Measurements from ENCODE around the gene SNX5. TPM values are rescaled to one million over a fixed set of nuclear protein-coding genes. Genes with fewer than 3 reads are reported as not detected.

Gene SNX5
- total RNA-seq (2022): 108 and 170 TPM in 2 replicates
- Bru-seq, nascent RNA: percentile 98 among the genes with signal in this experiment
- BruChase-seq, experiment 1, labeled RNA remaining after a 6-hour chase: percentile 91 among the genes with signal in this experiment
- percentile 97 among the genes with signal in this experiment for BruChase-seq, experiment 2, labeled RNA remaining after a 2-hour chase
- long read RNA-seq, transcript SNX5-214 (13 exons, 2,025 nt): minor isoform, 11 of 196 reads
- long read RNA-seq, transcript SNX5-212 (2 exons, 1,321 nt): minor isoform, 5 of 196 reads
- long read RNA-seq, transcript SNX5-201 (13 exons, 2,270 nt): minor isoform, 42 of 196 reads
- long read RNA-seq, transcript SNX5-202 (14 exons, 2,288 nt): major isoform, 82 of 196 reads
- long read RNA-seq, partial matches to known transcripts: 20 of 196 reads
- long read RNA-seq, other reads (novel, unspliced or antisense): 29 of 196 reads

GRCh38 chr20:17968366-17969277 is at the start of gene SNX5, which contains the start of gene MGME1:
Gene SNX5 (minus strand): TSS chr20:17968794. CDS start chr20:17968425, 369 bp downstream.
Gene MGME1 (plus strand): TSS chr20:17969018. CDS start chr20:17969860, 842 bp downstream.
- CTCF ChIA-PET: interaction anchor here (0.7 to 5.6 kb wide), 8 partner anchors 9 to 463 kb away, joined by 3 to 68 read pairs (median 7); partner anchors contain the start of gene DSTN
- Mint-ChIP-seq H3K9me3 (ENCODE audit: unreplicated experiment) (no peaks in the 10 kb centered on the region), H3K27me3 (ENCODE audit: insufficient read depth, unreplicated experiment) (no peaks in the 10 kb centered on the region), H3K36me3 (ENCODE audit: insufficient read depth, unreplicated experiment) (peaks cover 37% of the 10 kb centered on the region), H3K4me1 (ENCODE audit: insufficient read depth, unreplicated experiment) (peaks cover 39% of the 10 kb centered on the region), H3K27ac (ENCODE audit: low read depth, unreplicated experiment) (peak within 1 kb of the TSS; percentile 98), H3K4me3 (ENCODE audit: unreplicated experiment) (peak within 1 kb of the TSS; percentile 95)
- intact Hi-C loops (cut with micrococcal nuclease): no loop called here
- TF ChIP-seq CTCF (IDR thresholded peaks at IDR 0.05; ENCODE audit: unreplicated experiment): no peak
- POLR2A ChIA-PET: interaction anchor here (0.7 to 10.7 kb wide), 30 partner anchors 10 to 1960 kb away, joined by 3 to 167 read pairs (median 8); partner anchors contain the start of genes DSTN, KAT14, OVOL2 and PET117
- peak; percentile 99 for DNase-seq (ENCODE audit: unreplicated experiment)
- no TSS peak for BruUV-seq (replicated peaks)

GRCh38 chr20:18018100-18018499 is 49.5 kb upstream of the SNX5 start:
- CTCF ChIA-PET: interaction anchor here (0.7 to 1.4 kb wide), 4 partner anchors 11 to 659 kb away, joined by 3 to 6 read pairs (median 4); no protein-coding TSS in a partner anchor
- no peak overlapping the region for H3K4me3 Mint-ChIP-seq (ENCODE audit: unreplicated experiment)
- DNase-seq (ENCODE audit: unreplicated experiment): no peak
- no peaks in the 10 kb centered on the region for H3K9me3 Mint-ChIP-seq (ENCODE audit: unreplicated experiment)
- intact Hi-C loops (cut with micrococcal nuclease): no loop called here
- POLR2A ChIA-PET: interaction anchor here (0.5 kb wide), 1 partner anchor 1282 kb away, joined by 3 read pairs; no protein-coding TSS in a partner anchor
- H3K27me3 Mint-ChIP-seq (ENCODE audit: insufficient read depth, unreplicated experiment): no peaks in the 10 kb centered on the region
- H3K27ac Mint-ChIP-seq (ENCODE audit: low read depth, unreplicated experiment): no peak overlapping the region
- H3K36me3 Mint-ChIP-seq (ENCODE audit: insufficient read depth, unreplicated experiment): no peaks in the 10 kb centered on the region
- TF ChIP-seq CTCF (IDR thresholded peaks at IDR 0.05; ENCODE audit: unreplicated experiment): no peak
- no peaks in the 10 kb centered on the region for H3K4me1 Mint-ChIP-seq (ENCODE audit: insufficient read depth, unreplicated experiment)
- no TSS peak for BruUV-seq (replicated peaks)

- H3K27ac Mint-ChIP-seq (ENCODE audit: low read depth, unreplicated experiment): no peak overlapping the region
- CTCF ChIA-PET: interaction anchor here (0.7 to 1.1 kb wide), 2 partner anchors 15 to 176 kb away, joined by 3 to 4 read pairs; no protein-coding TSS in a partner anchor
- no TSS peak for BruUV-seq (replicated peaks)
- POLR2A ChIA-PET: no interaction called here
- H3K4me1 Mint-ChIP-seq (ENCODE audit: insufficient read depth, unreplicated experiment): no peaks in the 10 kb centered on the region
- no peaks in the 10 kb centered on the region for H3K9me3 Mint-ChIP-seq (ENCODE audit: unreplicated experiment)
- no peak overlapping the region for H3K4me3 Mint-ChIP-seq (ENCODE audit: unreplicated experiment)
- no peak for TF ChIP-seq CTCF (IDR thresholded peaks at IDR 0.05; ENCODE audit: unreplicated experiment)
- intact Hi-C loops (cut with micrococcal nuclease): no loop called here
- H3K27me3 Mint-ChIP-seq (ENCODE audit: insufficient read depth, unreplicated experiment): no peaks in the 10 kb centered on the region
- DNase-seq (ENCODE audit: unreplicated experiment): no peak
- H3K36me3 Mint-ChIP-seq (ENCODE audit: insufficient read depth, unreplicated experiment): no peaks in the 10 kb centered on the region
Observed at GRCh38 chr20:18016772-18017171, 48.2 kb upstream of the SNX5 start.

Measured in MCF 10A (cell line).